Keratinocyte (primary cell): ENCODE data around the gene GPANK1.

Source experiments
- EZH2 ChIP-seq: IDR thresholded peaks from one replicate; pipeline ENCODE4 v1.6.1; 2012; ENCODE audit warnings: inconsistent platforms, mild to moderate bottlenecking, low read length, moderate library complexity
- TF ChIP-seq, protein P1 (sequence below), 3 experiments: IDR thresholded peaks in 1 of 3; conservative IDR thresholded peaks in 1 of 3; optimal IDR thresholded peaks in 1 of 3; 2 replicates in 2 of 3; 3 replicates in 1 of 3; pipeline versions ENCODE3 to v1.5.1; 2011; ENCODE audit warnings: low read length in 3 of 3, mild to moderate bottlenecking in 3 of 3, moderate library complexity in 2 of 3, control low read depth in 1 of 3, inconsistent platforms in 1 of 3; ENCODE audit not compliant: insufficient read depth in 2 of 3; ENCODE audit errors: extremely low read depth in 1 of 3

DNA sequence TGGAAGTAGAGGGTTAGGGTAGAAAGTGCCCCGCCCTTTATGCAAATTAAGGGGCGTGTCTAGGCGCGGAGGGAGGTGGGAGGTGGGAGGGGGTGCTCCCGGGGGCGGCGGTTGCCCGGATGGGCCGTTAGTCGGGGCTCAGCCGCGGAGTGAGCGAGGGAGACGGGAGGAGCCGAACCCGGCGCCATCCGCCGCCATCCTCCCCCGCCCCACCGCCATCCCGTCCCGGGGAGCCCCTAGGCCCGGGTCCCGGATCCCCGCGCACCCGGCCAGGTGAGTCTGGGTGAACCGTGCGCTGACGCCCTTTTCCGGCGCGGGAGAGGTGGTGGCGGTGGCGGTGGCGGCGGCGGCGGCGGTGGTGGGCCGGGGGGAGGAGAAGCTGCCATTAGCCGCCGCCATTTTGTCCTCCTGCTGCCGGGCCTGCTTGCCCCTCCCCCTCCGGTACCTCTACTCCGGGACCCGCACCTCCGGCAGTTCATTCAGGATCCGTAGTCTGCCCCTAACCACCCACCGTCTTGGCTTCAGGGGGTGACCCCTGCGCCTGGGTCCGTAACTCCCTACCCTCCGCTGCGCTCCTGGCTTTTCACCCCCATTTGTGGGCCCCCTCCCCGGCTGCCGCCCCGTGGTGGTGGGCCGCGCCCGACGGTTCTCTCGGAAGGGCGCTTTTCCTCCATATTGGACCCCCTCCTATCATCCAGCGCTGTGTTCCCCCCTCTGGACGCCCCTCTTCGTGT is 44.0 kb downstream of the GPANK1 start, which contains the start of gene PRRC2A:
- TF ChIP-seq, protein P1, sequence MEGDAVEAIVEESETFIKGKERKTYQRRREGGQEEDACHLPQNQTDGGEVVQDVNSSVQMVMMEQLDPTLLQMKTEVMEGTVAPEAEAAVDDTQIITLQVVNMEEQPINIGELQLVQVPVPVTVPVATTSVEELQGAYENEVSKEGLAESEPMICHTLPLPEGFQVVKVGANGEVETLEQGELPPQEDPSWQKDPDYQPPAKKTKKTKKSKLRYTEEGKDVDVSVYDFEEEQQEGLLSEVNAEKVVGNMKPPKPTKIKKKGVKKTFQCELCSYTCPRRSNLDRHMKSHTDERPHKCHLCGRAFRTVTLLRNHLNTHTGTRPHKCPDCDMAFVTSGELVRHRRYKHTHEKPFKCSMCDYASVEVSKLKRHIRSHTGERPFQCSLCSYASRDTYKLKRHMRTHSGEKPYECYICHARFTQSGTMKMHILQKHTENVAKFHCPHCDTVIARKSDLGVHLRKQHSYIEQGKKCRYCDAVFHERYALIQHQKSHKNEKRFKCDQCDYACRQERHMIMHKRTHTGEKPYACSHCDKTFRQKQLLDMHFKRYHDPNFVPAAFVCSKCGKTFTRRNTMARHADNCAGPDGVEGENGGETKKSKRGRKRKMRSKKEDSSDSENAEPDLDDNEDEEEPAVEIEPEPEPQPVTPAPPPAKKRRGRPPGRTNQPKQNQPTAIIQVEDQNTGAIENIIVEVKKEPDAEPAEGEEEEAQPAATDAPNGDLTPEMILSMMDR (optimal IDR thresholded peaks at IDR 0.05 in 1 of 3, IDR thresholded peaks at IDR 0.05 in 1 of 3, conservative IDR thresholded peaks at IDR 0.05 in 1 of 3; ENCODE audit: extremely low read depth in 1 of 3, insufficient read depth in 2 of 3, low read length in 3 of 3) = no peak
- no peak for TF ChIP-seq EZH2
